Measurements from ENCODE around the gene POTEH. TPM values are rescaled to one million over a fixed set of nuclear protein-coding genes. Genes with fewer than 3 reads are reported as not detected.
"Not testable (repeated sequence)": the region's sequence is repeated elsewhere in the genome, so short reads cannot be mapped to it uniquely, and the experiment has no call there.

Gene POTEH

GRCh38 chr22:15760388-15761150 lies 70.7 kb downstream of the POTEH start:
- no CpG with 5 or more reads among the region's 44 CpGs for WGBS, 2 donors (ENCODE audit: extremely low coverage in 2 of 2, insufficient read length in 2 of 2, insufficient replicate concordance in 1 of 2)
- not testable (repeated sequence) for H3K27ac ChIP-seq (replicated peaks; ENCODE audit: low read length); H2AK5ac ChIP-seq (ENCODE audit: low read depth, low read length); H2AFZ ChIP-seq (ENCODE audit: low read length); H3K79me1 ChIP-seq (ENCODE audit: low read depth, low read length); H3K27me3 ChIP-seq (ENCODE audit: control insufficient read depth in 3 of 3, insufficient read depth in 3 of 3, low read depth in 1 of 3, low read length in 3 of 3); H2BK15ac ChIP-seq (ENCODE audit: low read length); DNase-seq (ENCODE audit: low spot score); H3K14ac ChIP-seq (ENCODE audit: low read length); H4K8ac ChIP-seq (ENCODE audit: low read depth, low read length); H2BK5ac ChIP-seq (ENCODE audit: low read length); H3K4me2 ChIP-seq (ENCODE audit: insufficient read depth, low read length, poor library complexity, severe bottlenecking); H3K4me1 ChIP-seq (ENCODE audit: control insufficient read depth in 2 of 2, insufficient read depth in 1 of 2, low read depth in 1 of 2, low read length in 2 of 2); H3K18ac ChIP-seq (ENCODE audit: low read length); H3K36me3 ChIP-seq (replicated peaks in 1 of 2; ENCODE audit: control insufficient read depth in 2 of 2, insufficient read depth in 2 of 2, low read length in 2 of 2); H4K91ac ChIP-seq (ENCODE audit: low read depth, low read length, poor library complexity); H3K9ac ChIP-seq (ENCODE audit: low read depth, low read length, poor library complexity); H3K4ac ChIP-seq (ENCODE audit: low read length); H3K9me3 ChIP-seq (replicated peaks in 1 of 2; ENCODE audit: control insufficient read depth in 2 of 2, insufficient read depth in 1 of 2, low read depth in 1 of 2, low read length in 2 of 2); H3K4me3 ChIP-seq (ENCODE audit: low read length in 2 of 2); H2BK12ac ChIP-seq (ENCODE audit: low read length); H3K23ac ChIP-seq (ENCODE audit: low read depth, low read length, poor library complexity); H2BK120ac ChIP-seq (ENCODE audit: low read depth, low read length)

GRCh38 chr22:15761151-15761777 lies 71.4 kb downstream of the POTEH start:
- not testable (repeated sequence) for H3K4ac ChIP-seq (ENCODE audit: low read length); H2AK5ac ChIP-seq (ENCODE audit: low read depth, low read length); H3K36me3 ChIP-seq (replicated peaks in 1 of 2; ENCODE audit: control insufficient read depth in 2 of 2, insufficient read depth in 2 of 2, low read length in 2 of 2); H3K23ac ChIP-seq (ENCODE audit: low read depth, low read length, poor library complexity); H3K4me3 ChIP-seq (ENCODE audit: low read length in 2 of 2); H3K4me2 ChIP-seq (ENCODE audit: insufficient read depth, low read length, poor library complexity, severe bottlenecking); H2BK12ac ChIP-seq (ENCODE audit: low read length); H4K91ac ChIP-seq (ENCODE audit: low read depth, low read length, poor library complexity); H3K27ac ChIP-seq (replicated peaks; ENCODE audit: low read length); H3K9ac ChIP-seq (ENCODE audit: low read depth, low read length, poor library complexity); H4K8ac ChIP-seq (ENCODE audit: low read depth, low read length); H2BK5ac ChIP-seq (ENCODE audit: low read length); H3K9me3 ChIP-seq (replicated peaks in 1 of 2; ENCODE audit: control insufficient read depth in 2 of 2, insufficient read depth in 1 of 2, low read depth in 1 of 2, low read length in 2 of 2); H3K4me1 ChIP-seq (ENCODE audit: control insufficient read depth in 2 of 2, insufficient read depth in 1 of 2, low read depth in 1 of 2, low read length in 2 of 2); H3K27me3 ChIP-seq (ENCODE audit: control insufficient read depth in 3 of 3, insufficient read depth in 3 of 3, low read depth in 1 of 3, low read length in 3 of 3); DNase-seq (ENCODE audit: low spot score); H3K14ac ChIP-seq (ENCODE audit: low read length); H2BK120ac ChIP-seq (ENCODE audit: low read depth, low read length); H2BK15ac ChIP-seq (ENCODE audit: low read length); H2AFZ ChIP-seq (ENCODE audit: low read length); H3K79me1 ChIP-seq (ENCODE audit: low read depth, low read length); H3K18ac ChIP-seq (ENCODE audit: low read length)
- no CpG with 5 or more reads among the region's 30 CpGs for WGBS, 2 donors (ENCODE audit: extremely low coverage in 2 of 2, insufficient read length in 2 of 2, insufficient replicate concordance in 1 of 2)

GRCh38 chr22:15763559-15763958 lies 73.7 kb downstream of the POTEH start:
- not testable (repeated sequence) for H3K4me2 ChIP-seq (ENCODE audit: insufficient read depth, low read length, poor library complexity, severe bottlenecking); H3K36me3 ChIP-seq (replicated peaks in 1 of 2; ENCODE audit: control insufficient read depth in 2 of 2, insufficient read depth in 2 of 2, low read length in 2 of 2); H3K14ac ChIP-seq (ENCODE audit: low read length); H3K27me3 ChIP-seq (ENCODE audit: control insufficient read depth in 3 of 3, insufficient read depth in 3 of 3, low read depth in 1 of 3, low read length in 3 of 3); H3K27ac ChIP-seq (replicated peaks; ENCODE audit: low read length); H2BK12ac ChIP-seq (ENCODE audit: low read length); H3K4ac ChIP-seq (ENCODE audit: low read length); H3K9ac ChIP-seq (ENCODE audit: low read depth, low read length, poor library complexity); H4K91ac ChIP-seq (ENCODE audit: low read depth, low read length, poor library complexity); H2BK120ac ChIP-seq (ENCODE audit: low read depth, low read length); H3K79me1 ChIP-seq (ENCODE audit: low read depth, low read length); H2BK5ac ChIP-seq (ENCODE audit: low read length); H3K18ac ChIP-seq (ENCODE audit: low read length); H3K4me1 ChIP-seq (ENCODE audit: control insufficient read depth in 2 of 2, insufficient read depth in 1 of 2, low read depth in 1 of 2, low read length in 2 of 2); H2AK5ac ChIP-seq (ENCODE audit: low read depth, low read length); H2BK15ac ChIP-seq (ENCODE audit: low read length); H4K8ac ChIP-seq (ENCODE audit: low read depth, low read length); H3K9me3 ChIP-seq (replicated peaks in 1 of 2; ENCODE audit: control insufficient read depth in 2 of 2, insufficient read depth in 1 of 2, low read depth in 1 of 2, low read length in 2 of 2); H3K4me3 ChIP-seq (ENCODE audit: low read length in 2 of 2); H3K23ac ChIP-seq (ENCODE audit: low read depth, low read length, poor library complexity); H2AFZ ChIP-seq (ENCODE audit: low read length); DNase-seq (ENCODE audit: low spot score)
- no CpG with 5 or more reads among the region's 1 CpG for WGBS, 2 donors (ENCODE audit: extremely low coverage in 2 of 2, insufficient read length in 2 of 2, insufficient replicate concordance in 1 of 2)

Small RNA genes lying within 50 kb of the gene (small RNA-seq; reads per million reads assigned to genes)
- gene RNU6-816P (ENCODE audit: insufficient read depth): not detected

Data from neuronal stem cell (in vitro differentiated cells).